Transverse colon (tissue), 4 donors: ENCODE measurements around the gene FAM13A.

Experiments used
- EP300 ChIP-seq: sonication (generic); formaldehyde crosslinking; IDR thresholded peaks from one replicate; pipeline ENCODE4 v1.6.1; 2017; ENCODE audit warnings: antibody characterized with exemption, low read depth
- POLR2A ChIP-seq: fragments of 450-650 bp; IDR thresholded peaks from one replicate; pipeline ENCODE4 v1.6.1; 2016; ENCODE audit warnings: antibody characterized with exemption, mild to moderate bottlenecking, moderate library complexity
- POLR2AphosphoS5 ChIP-seq, 3 donors: sonication (generic); formaldehyde crosslinking; IDR thresholded peaks; one replicate each; pipeline ENCODE4 v1.6.1; 2016; ENCODE audit warnings: antibody characterized with exemption in 3 of 3
- TF ChIP-seq, protein P1 (sequence below), 5 experiments: fragments of 200-600 bp in 3 of 5; fragments of 450-650 bp in 2 of 5; sonication (generic) in 3 of 5; IDR thresholded peaks; 1 replicate in 2 of 5; 2 replicates in 3 of 5; pipeline ENCODE4 v1.5.1; 2016 to 2017; ENCODE audit warnings: antibody characterized with exemption in 5 of 5, inconsistent platforms in 3 of 5, mild to moderate bottlenecking in 2 of 5, moderate library complexity in 1 of 5

DNA sequence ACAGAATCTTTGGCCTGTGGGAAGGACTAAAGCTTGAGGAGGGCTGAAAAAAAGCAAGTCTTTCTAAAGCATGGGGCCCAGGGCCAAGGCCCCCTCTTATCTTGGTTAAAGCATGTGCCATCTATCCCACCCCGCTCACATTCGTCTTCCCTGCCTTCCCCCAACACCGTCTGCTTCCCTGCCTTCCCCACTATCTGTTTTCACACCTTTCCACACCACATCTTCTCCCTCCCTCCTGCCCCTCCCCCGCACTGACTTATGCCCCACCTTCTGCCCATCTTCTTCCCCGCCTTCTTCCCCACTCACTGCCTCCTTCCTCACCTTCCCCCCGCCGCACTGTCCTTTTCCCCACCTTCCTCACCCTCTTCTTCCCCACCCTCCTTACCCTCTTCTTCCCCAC lies 358.5 kb downstream of the FAM13A start:
- TF ChIP-seq, protein P1, sequence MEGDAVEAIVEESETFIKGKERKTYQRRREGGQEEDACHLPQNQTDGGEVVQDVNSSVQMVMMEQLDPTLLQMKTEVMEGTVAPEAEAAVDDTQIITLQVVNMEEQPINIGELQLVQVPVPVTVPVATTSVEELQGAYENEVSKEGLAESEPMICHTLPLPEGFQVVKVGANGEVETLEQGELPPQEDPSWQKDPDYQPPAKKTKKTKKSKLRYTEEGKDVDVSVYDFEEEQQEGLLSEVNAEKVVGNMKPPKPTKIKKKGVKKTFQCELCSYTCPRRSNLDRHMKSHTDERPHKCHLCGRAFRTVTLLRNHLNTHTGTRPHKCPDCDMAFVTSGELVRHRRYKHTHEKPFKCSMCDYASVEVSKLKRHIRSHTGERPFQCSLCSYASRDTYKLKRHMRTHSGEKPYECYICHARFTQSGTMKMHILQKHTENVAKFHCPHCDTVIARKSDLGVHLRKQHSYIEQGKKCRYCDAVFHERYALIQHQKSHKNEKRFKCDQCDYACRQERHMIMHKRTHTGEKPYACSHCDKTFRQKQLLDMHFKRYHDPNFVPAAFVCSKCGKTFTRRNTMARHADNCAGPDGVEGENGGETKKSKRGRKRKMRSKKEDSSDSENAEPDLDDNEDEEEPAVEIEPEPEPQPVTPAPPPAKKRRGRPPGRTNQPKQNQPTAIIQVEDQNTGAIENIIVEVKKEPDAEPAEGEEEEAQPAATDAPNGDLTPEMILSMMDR (IDR thresholded peaks at IDR 0.05): no peak
- TF ChIP-seq POLR2A (no peak), EP300 (no peak), POLR2AphosphoS5 (IDR thresholded peaks at IDR 0.05) (no peak)
